Suprapubic skin (tissue), 4 donors: ENCODE results near the gene ZCCHC7.

ENCODE experiments used
- CTCF ChIP-seq, 2 donors: fragments of 200-600 bp in 1 of 2; fragments of 450-650 bp in 1 of 2; sonication (generic) in 1 of 2; IDR thresholded peaks; one replicate each; pipeline ENCODE4 v1.5.1; 2016 to 2019; ENCODE audit warnings: antibody characterized with exemption in 2 of 2, mild to moderate bottlenecking in 1 of 2, moderate library complexity in 1 of 2
- EP300 ChIP-seq: sonication (generic); formaldehyde crosslinking; IDR thresholded peaks from one replicate; pipeline ENCODE4 v1.6.1; 2017; ENCODE audit warnings: antibody characterized with exemption
- POLR2A ChIP-seq, 2 donors: fragments of 450-650 bp; IDR thresholded peaks; one replicate each; pipeline ENCODE4 v1.6.1; 2017; ENCODE audit warnings: antibody characterized with exemption in 2 of 2, mild to moderate bottlenecking in 2 of 2, moderate library complexity in 2 of 2
- POLR2AphosphoS5 ChIP-seq, 3 donors: sonication (generic); formaldehyde crosslinking; IDR thresholded peaks; one replicate each; pipeline ENCODE4 v1.6.1; 2017; ENCODE audit warnings: antibody characterized with exemption in 3 of 3

GRCh38 chr9:37127018-37127417 lies 6.6 kb downstream of the ZCCHC7 start:
- no peak for TF ChIP-seq CTCF (IDR thresholded peaks at IDR 0.05)
- no peak for TF ChIP-seq POLR2A (IDR thresholded peaks at IDR 0.05)
- TF ChIP-seq POLR2AphosphoS5 (IDR thresholded peaks at IDR 0.05), result no peak
- TF ChIP-seq EP300, result no peak
